Measurements from ENCODE around the gene HERC2.

Gene HERC2

DNA sequence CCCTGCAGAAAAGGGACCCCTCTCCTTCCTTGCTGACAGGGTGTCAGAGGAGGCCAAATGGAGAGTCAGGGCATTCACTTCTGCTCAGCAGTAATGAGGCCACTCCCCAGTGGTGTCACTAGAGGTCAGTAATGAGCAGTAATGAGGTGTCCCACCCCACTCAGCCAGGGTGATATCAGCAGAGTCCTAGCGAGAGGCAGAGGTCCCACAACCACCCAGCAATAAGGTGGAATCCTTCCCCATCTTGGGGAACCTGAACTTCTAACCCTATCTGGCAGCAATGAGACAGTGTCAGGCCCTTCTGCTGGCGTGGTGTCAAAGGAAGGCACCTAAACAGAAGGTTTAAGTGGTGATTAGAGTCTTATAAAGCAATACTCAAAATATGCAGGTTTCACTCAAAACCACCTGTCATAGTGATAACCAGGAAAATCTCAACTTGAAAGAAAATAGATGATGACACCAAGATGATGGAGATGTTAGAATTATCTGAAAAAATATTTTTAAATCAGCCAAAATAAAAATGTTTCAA is 235.7 kb downstream of the HERC2 start:
- DNase-seq, result peak; percentile 34

DNA sequence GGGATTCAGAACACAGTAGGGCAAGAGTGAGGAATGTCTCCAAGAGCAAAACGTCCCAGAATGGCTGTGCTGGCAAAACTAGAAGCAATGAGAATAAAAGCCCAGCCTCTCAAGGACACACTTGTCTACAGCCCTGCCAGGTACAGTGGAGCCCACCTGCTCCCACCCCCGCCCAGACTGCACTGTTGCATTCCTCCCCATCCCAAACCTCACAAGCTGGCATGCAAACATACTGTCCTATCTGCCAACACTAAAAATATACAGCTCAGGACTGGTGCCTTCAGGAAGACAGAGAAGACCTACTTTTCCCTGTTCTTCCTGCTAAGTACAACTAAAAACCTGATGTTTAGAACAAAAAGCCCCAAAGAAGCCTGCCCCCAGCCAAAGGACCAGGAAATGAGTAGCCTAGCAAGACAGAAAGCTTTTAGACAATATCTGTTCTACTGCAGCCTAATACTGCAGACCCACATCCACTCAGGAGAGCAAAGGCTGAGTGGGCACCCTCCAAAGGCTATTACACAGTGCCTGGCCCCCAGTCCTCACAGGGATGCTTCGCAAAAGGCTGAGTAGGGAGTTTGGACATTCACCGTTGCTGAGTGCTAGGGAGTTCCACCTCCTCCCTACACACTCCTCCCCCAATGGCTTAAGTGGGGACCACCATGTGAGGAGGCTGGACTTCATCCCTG is 236.3 kb downstream of the HERC2 start:
- no peak for DNase-seq

DNA sequence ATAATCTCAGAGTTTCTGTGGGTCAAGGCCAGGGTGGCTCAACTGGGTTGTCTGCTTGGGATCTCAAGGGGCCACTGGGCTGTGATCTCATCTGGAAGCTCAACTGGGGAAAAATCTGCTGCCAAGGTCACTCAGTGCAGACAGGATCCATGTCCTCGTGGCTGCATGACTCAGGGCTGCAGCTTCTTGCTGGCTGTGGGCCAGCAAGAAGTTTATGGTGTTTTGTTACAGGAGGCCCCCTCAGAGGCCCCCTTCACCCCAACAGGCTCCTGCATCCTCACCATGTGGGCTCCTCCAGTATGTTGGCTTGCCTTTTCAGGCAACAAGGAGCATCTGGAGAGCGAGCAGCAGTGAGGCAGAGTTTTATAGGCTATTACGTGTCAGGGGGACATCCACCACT is 237.4 kb downstream of the HERC2 start:
- no peak for DNase-seq

DNA sequence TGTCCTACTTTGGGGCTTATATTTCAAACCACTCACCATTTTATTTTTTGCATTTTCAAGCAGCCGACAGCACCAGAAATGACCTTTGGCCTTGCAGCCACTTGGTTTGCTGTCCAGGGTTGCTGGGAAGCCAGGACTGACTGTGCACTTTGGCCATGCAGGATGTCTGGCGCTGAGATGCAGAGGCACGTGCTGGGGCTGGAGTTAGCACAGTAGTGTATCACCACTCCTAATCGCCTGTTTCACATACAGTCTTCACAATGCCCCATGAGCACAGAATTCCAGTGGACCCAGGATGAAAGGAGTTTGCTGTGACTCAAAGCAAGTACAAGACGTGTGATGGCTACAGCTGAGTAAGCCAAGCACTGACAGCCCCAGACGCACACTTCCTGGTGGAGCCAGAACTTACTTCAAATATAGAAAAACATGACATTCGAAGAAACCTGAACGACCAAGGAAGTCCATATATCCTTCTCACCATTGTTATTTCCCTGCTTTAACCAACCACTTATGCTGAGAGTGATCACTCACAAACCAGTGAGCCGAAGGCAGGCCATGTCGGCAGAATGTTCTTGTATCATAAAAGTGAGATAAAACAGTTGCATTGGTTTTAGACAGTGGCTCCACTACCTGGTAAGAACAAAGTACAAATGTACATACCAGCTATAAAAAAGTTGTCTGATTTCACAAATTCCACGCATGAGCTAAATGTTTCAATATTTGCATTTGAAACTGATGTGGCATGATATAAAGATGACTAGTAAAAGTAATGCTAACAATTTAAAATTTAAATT is 238.9 kb downstream of the HERC2 start:
- DNase-seq, result no peak

DNA sequence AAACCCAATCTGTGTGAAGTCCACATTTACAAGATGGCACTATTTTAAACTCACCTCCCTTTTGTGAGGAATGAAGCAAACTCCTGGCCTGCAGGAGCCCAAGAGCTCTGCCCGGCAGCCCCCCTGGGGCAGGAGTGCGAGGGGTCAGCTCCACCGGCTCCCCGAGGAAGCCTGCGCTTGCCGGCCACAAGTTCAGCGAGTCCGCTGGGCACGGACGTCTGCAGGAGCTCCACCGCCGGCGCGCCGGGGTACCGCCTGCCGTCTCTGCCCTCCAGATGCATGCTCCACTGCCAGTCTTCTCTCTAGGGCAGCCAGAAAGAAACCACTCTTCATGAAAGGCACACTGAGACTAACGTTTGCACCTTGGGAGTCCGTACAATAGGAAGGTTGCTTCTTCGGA is 240.4 kb downstream of the HERC2 start:
- no peak for DNase-seq

DNA sequence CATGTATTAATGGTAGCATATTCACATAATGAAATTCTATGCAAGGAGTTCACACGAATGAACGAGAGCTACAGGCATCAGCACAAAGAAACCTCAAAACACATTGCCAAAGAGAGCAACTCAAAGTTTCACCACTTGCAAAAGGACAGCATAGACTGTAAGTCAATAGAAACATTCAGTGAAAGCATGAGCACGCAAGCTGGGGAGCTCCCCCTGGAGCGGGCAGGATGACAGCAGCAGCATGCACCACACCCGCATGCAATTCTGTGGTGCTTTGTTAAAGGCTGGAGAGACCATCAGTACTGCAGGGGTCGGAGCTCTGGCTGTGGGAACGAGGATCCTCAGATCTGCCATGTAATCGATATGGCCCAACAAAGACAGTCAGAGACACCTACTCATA is 241.6 kb downstream of the HERC2 start:
- no peak for DNase-seq

DNA sequence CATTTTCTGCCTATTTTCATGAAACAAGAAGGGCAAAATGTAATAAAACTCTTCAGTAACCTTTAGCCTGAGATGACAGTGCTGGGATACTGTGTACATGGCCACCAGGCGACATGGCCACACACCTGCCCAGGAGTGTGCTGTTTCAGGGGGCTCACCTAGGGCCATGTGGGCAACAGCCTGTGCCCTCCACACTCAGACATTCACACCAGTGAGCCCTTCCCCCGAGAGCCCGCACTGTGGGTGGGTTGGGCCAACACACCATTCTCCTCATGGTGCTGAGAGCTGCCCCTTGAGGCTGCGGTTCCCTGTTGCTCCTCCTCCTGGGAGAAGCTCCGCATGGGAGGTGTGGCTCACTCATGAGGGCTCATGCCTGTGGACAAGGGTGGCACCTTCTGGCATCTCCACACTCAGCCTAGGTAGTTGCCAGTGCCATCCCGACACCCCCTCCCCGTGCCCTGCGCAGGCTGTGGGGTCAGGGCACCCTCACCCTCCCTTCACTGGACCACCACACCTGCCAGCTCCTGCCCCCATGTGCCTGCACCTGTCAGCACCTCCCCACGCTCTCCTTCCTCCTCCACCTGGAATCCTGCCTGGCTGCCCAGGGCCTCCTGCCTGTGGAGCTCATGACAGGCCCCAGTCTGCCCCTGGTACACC is 242.5 kb downstream of the HERC2 start:
- no peak for DNase-seq

DNA sequence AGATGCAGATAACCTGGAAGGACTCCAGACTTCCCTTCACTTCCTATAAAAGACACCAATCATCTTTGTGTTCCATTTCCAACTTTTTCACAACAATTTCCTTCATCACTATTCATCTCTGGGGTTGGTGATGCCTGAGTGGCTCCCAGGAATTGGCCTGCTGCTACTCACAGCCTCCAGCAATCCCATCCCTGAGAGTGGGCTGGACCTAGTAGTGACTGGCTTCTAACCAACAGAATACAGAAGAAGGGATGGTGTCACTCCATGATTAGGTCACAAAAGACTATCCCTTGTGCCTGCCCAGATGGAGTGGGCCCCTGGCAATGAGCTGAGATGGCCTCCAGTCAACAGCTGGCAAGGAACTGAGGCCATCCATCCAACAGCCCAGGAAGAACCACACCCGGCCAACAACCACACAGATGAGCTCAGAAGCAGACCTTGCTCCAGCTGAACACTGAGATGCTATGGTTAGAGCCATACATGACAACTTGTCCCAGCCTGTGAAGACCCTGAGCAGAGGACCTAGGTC is 243.7 kb downstream of the HERC2 start:
- DNase-seq, result no peak

DNA sequence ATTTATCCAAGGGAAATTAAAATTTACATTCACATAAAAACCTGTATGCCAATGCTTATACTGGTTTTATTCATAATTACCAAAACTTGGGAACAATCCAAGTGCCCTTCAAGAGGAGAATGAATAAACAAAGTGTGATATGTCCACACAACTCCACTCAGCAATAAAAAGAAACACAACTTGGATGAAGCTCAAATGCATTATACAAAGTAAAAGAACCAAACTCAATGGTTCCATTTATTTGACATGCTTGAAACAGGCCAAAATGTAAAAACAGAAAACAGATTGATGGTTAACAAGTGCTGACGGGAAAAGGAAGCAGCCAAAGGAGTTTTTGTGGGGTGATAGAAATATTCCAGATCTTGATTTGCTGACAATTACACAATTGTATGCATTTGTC is 246.4 kb downstream of the HERC2 start:
- DNase-seq, result no peak

DNA sequence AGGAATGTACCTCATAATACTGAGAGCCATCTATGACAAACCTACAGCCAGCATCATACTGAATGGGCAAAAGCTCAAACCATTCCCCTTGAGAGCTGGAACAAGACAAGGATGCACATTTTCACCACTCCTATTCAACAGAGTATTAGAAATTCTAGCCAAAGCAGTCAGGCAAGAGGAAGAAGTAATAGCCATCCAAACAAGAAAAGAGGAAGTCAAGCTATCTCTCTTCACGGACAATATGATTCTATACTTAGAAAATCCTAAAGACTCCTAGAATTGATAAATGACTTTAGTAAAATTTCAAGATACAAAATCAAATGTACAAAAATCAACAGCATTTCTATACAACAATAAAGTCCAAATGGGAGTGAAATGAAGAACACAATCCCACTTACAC is 253.0 kb downstream of the HERC2 start:
- DNase-seq, result no peak

DNA sequence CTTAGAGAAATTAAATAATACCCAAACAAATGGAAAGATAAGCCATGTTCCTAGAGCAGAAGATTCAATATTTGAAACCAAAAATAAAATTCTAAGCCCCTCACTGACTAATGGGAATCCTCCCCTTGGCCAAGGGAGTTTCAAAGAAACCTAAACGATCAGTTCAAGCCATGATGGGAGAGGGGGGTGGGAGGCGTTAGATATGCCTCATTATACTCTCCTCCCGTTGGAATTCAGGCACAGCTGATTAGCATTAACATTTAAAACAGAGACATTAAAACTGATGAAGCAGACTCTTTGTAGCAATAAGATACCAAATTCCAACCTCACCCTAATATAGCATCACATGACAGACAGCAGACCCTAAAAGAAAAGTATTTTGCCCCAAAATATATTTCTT is 255.7 kb downstream of the HERC2 start:
- no peak for DNase-seq
